Body of pancreas (tissue), 4 donors: Measurements from ENCODE around the gene ESYT2.

Experiments
- CTCF ChIP-seq, 7 experiments: fragments of 450-650 bp in 4 of 7; fragments of 200-600 bp in 3 of 7; sonication (generic) in 3 of 7; IDR thresholded peaks; one replicate each; pipeline ENCODE4 v1.5.1; 2016 to 2019; ENCODE audit warnings: antibody characterized with exemption in 7 of 7
- POLR2A ChIP-seq, 3 donors: fragments of 450-650 bp; IDR thresholded peaks; one replicate each; pipeline ENCODE4 v1.6.1; 2016; ENCODE audit warnings: antibody characterized with exemption in 3 of 3, mild to moderate bottlenecking in 2 of 3

GRCh38 chr7:158858592-158859503, 29.5 kb upstream of the ESYT2 start:
- no peak for TF ChIP-seq CTCF (IDR thresholded peaks at IDR 0.05)
- no peak for TF ChIP-seq POLR2A (IDR thresholded peaks at IDR 0.05)
